HG02981 (cell line): Measurements from ENCODE around the gene HSPB3.
"Not testable (repeated sequence)": the region's sequence is repeated elsewhere in the genome, so short reads cannot be mapped to it uniquely, and the experiment has no call there.

ENCODE experiments used
- ATAC-seq: cut with Tn5 transposase; IDR thresholded peaks from one replicate; pipeline ENCODE4 v1.9.1; 2021; ENCODE audit warnings: mild to moderate bottlenecking, moderate library complexity; ENCODE audit not compliant: unreplicated experiment

HSPB3 gene

GRCh38 chr5:54455413-54456157 is at the start of gene HSPB3:
TSS of gene HSPB3 (plus strand) at chr5:54455699. CDS start at chr5:54455790, 91 bp downstream.
- no peak for ATAC-seq

- ATAC-seq, result no peak
These were observed 44.3 kb upstream of the HSPB3 start for GRCh38 chr5:54411176-54411575.

- no peak for ATAC-seq
These were observed 42.6 kb upstream of the HSPB3 start for GRCh38 chr5:54412913-54413312.

GRCh38 chr5:54415147-54415546 is 40.4 kb upstream of the HSPB3 start:
- no peak for ATAC-seq

- ATAC-seq, result no peak
These were observed 39.5 kb upstream of the HSPB3 start for GRCh38 chr5:54415896-54416601.

GRCh38 chr5:54419573-54420423 is 35.7 kb upstream of the HSPB3 start:
- ATAC-seq, result peak; percentile 80

- not testable (repeated sequence) for ATAC-seq
These were observed 35.0 kb upstream of the HSPB3 start for GRCh38 chr5:54420511-54420910.

GRCh38 chr5:54421976-54422375 is 33.5 kb upstream of the HSPB3 start:
- ATAC-seq, result no peak

- ATAC-seq, result no peak
These were observed 30.2 kb upstream of the HSPB3 start for GRCh38 chr5:54425258-54425657.

GRCh38 chr5:54426209-54426608 is 29.3 kb upstream of the HSPB3 start:
- ATAC-seq, result no peak

GRCh38 chr5:54434650-54435049 is 20.8 kb upstream of the HSPB3 start:
- ATAC-seq, result not testable (repeated sequence)

- ATAC-seq, result no peak
These were observed 16.7 kb upstream of the HSPB3 start for GRCh38 chr5:54438620-54439389.

GRCh38 chr5:54440456-54440893 is 15.0 kb upstream of the HSPB3 start:
- ATAC-seq, result peak; percentile 70

GRCh38 chr5:54442271-54442670 is 13.2 kb upstream of the HSPB3 start:
- ATAC-seq, result no peak

GRCh38 chr5:54443270-54443669 is 12.2 kb upstream of the HSPB3 start:
- peak; percentile 57 for ATAC-seq

- no peak for ATAC-seq
These were observed 9.7 kb upstream of the HSPB3 start for GRCh38 chr5:54445691-54446378.

GRCh38 chr5:54446379-54446732 is 9.1 kb upstream of the HSPB3 start:
- no peak for ATAC-seq

- no peak for ATAC-seq
These were observed 5.6 kb upstream of the HSPB3 start for GRCh38 chr5:54449923-54450322.

- no peak for ATAC-seq
These were observed 5.0 kb upstream of the HSPB3 start for GRCh38 chr5:54450542-54450941.

GRCh38 chr5:54453046-54453445 is 2.5 kb upstream of the HSPB3 start:
- no peak for ATAC-seq
